KBM-7 (cell line): Measurements from ENCODE around the gene POLQ.
"Not testable (repeated sequence)": the region's sequence is repeated elsewhere in the genome, so short reads cannot be mapped to it uniquely, and the experiment has no call there.

Experiments used
- DNase-seq: peaks from one replicate; pipeline ENCODE4 v3.0.0-alpha.2; 2015
- in situ Hi-C: fragments of 300-500 bp; cut with MboI; formaldehyde crosslinking; loops from 2 replicates; pipeline ENCODE4 v1.14.3; 2020; ENCODE audit warnings: low sequenced_read_pairs, low pct_unique_long_range_greater_than_20kb, mixed read lengths

POLQ gene

GRCh38 chr3:121545574-121546455 is at the start of gene POLQ:
POLQ (minus strand) TSS chr3:121545988; CDS start chr3:121545877, 111 bp downstream.
- DNase-seq: peak; percentile 94
- in situ Hi-C loops: no loop called here

- in situ Hi-C loops: no loop called here
- DNase-seq: no peak
Observed at GRCh38 chr3:121594850-121595249, 49.1 kb upstream of the POLQ start.

- DNase-seq, in situ Hi-C loops: not testable (repeated sequence)
Observed at GRCh38 chr3:121593806-121594205, 48.0 kb upstream of the POLQ start.

GRCh38 chr3:121592856-121593702 is 47.3 kb upstream of the POLQ start, which contains the start of gene FBXO40:
FBXO40 (plus strand) TSS chr3:121593379; CDS start chr3:121620576, 27,197 bp downstream.
- DNase-seq: no peak
- in situ Hi-C loops: no loop called here

- in situ Hi-C loops: no loop called here
- no peak for DNase-seq
Observed at GRCh38 chr3:121584418-121584817, 38.6 kb upstream of the POLQ start.

GRCh38 chr3:121581691-121582090 is 35.9 kb upstream of the POLQ start:
- DNase-seq: no peak
- in situ Hi-C loops: no loop called here

GRCh38 chr3:121574449-121574848 is 28.7 kb upstream of the POLQ start:
- peak; percentile 11 for DNase-seq
- in situ Hi-C loops: no loop called here

- in situ Hi-C loops: no loop called here
- DNase-seq: no peak
Observed at GRCh38 chr3:121567649-121568048, 21.9 kb upstream of the POLQ start, which contains the start of gene ARGFX. ARGFX (plus strand) TSS chr3:121567949; CDS start chr3:121570714, 2,765 bp downstream.

GRCh38 chr3:121566773-121567172 is 21.0 kb upstream of the POLQ start:
- in situ Hi-C loops: no loop called here
- no peak for DNase-seq

GRCh38 chr3:121562148-121562547 is 16.4 kb upstream of the POLQ start:
- DNase-seq: no peak
- in situ Hi-C loops: no loop called here

GRCh38 chr3:121557426-121557934 is 11.7 kb upstream of the POLQ start:
- in situ Hi-C loops: no loop called here
- DNase-seq: no peak

GRCh38 chr3:121552797-121553196 is 7.0 kb upstream of the POLQ start:
- DNase-seq: no peak
- in situ Hi-C loops: no loop called here

- in situ Hi-C loops: no loop called here
- DNase-seq: no peak
Observed at GRCh38 chr3:121552379-121552778, 6.6 kb upstream of the POLQ start.

- in situ Hi-C loops: no loop called here
- DNase-seq: no peak
Observed at GRCh38 chr3:121545049-121545573, 677 bp downstream of the POLQ start.

- DNase-seq: no peak
- in situ Hi-C loops: no loop called here
Observed at GRCh38 chr3:121542924-121543323, 2.9 kb downstream of the POLQ start.

- in situ Hi-C loops: no loop called here
- no peak for DNase-seq
Observed at GRCh38 chr3:121531269-121531668, 14.5 kb downstream of the POLQ start.

- DNase-seq: no peak
Observed at GRCh38 chr3:121529308-121529707, 16.5 kb downstream of the POLQ start.

GRCh38 chr3:121520510-121520909 is 25.3 kb downstream of the POLQ start:
- DNase-seq: no peak
- in situ Hi-C loops: no loop called here

More at GRCh38 chr3:121529308-121529707, 16.5 kb downstream of the POLQ start:
- in situ Hi-C loops: no loop called here

GRCh38 chr3:121517953-121518655 is 27.7 kb downstream of the POLQ start:
- in situ Hi-C loops: no loop called here
- no peak for DNase-seq
